Measurements from ENCODE around the gene TNIP2. TPM values are rescaled to one million over a fixed set of nuclear protein-coding genes. Genes with fewer than 3 reads are reported as not detected.

TNIP2 gene
- total RNA-seq, 2 donors from 2014 or later: 43.6 to 61.3 TPM

GRCh38 chr4:2792396-2792710 lies 36.2 kb upstream of the TNIP2 start:
- TF ChIP-seq CTCF (IDR thresholded peaks at IDR 0.05): no peak
- no peaks in the 10 kb centered on the region for H3K9me3 ChIP-seq
- no peaks in the 10 kb centered on the region for H3K36me3 ChIP-seq
- intact Hi-C loops (cut with DNase I): no loop called here
- H3K27me3 ChIP-seq: no peaks in the 10 kb centered on the region
- peak overlapping the region in 1 of 2 donors; percentile 5 for H3K9ac ChIP-seq (ENCODE audit: low read depth in 2 of 2, low read length in 2 of 2)
- DNase-seq: no peak
- peaks cover 27% of the 10 kb centered on the region for H3K4me1 ChIP-seq
- no peak overlapping the region for H3K27ac ChIP-seq
- H3K4me3 ChIP-seq: no peak overlapping the region

DNA sequence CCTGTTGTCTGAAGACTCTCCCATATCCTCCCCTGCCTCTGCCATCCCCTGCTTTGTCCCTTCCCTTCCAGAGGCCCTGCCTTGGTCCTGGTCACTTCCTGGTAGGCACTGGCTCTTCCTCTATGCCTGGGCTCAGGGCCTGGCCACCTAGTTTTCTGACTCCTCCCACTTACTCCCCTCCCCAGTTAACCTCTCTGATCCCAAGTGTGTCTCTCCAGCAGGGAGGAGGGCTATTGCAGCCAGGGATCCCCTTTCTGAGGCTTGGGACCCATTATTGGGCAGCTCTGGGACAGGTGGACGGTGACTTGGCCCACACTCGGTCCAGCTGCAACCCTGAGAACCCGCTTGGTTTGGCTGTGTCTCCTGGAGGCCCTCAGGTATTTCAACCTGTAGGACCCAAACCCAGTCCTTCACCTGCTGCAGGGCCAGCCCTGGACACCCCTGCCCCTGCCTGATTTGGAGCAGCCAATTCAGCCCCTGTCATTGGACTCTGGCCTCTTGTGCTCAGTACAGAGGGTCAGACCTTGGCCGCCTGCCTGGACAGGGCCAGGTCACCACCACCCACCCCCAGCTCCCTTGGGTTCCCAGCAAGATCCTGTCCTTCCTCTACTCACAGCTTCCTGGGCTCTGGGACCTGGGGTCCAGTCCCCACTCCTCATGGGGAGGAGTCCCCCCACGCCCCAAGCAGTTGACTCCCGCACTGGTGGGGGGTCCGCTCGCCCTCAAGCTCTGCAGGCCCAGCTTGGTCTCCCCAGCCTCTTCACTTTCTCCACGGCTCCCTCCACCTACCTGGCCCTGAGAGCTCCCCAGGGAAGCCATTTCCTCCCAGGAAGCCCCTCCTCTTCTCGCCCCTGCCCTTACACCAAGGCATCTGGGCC lies 35.6 kb upstream of the TNIP2 start:
- H3K4me1 ChIP-seq: peaks cover 21% of the 10 kb centered on the region
- no peak overlapping the region for H3K4me3 ChIP-seq
- H3K27ac ChIP-seq: no peak overlapping the region
- H3K9me3 ChIP-seq: no peaks in the 10 kb centered on the region
- H3K36me3 ChIP-seq: no peaks in the 10 kb centered on the region
- intact Hi-C loops (cut with DNase I): no loop called here
- no peak for TF ChIP-seq CTCF (IDR thresholded peaks at IDR 0.05)
- DNase-seq: peak; percentile 30
- H3K27me3 ChIP-seq: no peaks in the 10 kb centered on the region
- peak overlapping the region; percentile 1 to 5 for H3K9ac ChIP-seq (ENCODE audit: low read depth in 2 of 2, low read length in 2 of 2)

GRCh38 chr4:2790583-2791517 lies 34.7 kb upstream of the TNIP2 start:
- H3K9me3 ChIP-seq: no peaks in the 10 kb centered on the region
- no peak for DNase-seq
- no peaks in the 10 kb centered on the region for H3K27me3 ChIP-seq
- H3K36me3 ChIP-seq: no peaks in the 10 kb centered on the region
- intact Hi-C loops (cut with DNase I): no loop called here
- H3K9ac ChIP-seq (ENCODE audit: low read depth in 2 of 2, low read length in 2 of 2): no peak overlapping the region
- TF ChIP-seq CTCF (IDR thresholded peaks at IDR 0.05): no peak
- H3K27ac ChIP-seq: no peak overlapping the region
- H3K4me3 ChIP-seq: no peak overlapping the region
- peaks cover 12% of the 10 kb centered on the region for H3K4me1 ChIP-seq

DNA sequence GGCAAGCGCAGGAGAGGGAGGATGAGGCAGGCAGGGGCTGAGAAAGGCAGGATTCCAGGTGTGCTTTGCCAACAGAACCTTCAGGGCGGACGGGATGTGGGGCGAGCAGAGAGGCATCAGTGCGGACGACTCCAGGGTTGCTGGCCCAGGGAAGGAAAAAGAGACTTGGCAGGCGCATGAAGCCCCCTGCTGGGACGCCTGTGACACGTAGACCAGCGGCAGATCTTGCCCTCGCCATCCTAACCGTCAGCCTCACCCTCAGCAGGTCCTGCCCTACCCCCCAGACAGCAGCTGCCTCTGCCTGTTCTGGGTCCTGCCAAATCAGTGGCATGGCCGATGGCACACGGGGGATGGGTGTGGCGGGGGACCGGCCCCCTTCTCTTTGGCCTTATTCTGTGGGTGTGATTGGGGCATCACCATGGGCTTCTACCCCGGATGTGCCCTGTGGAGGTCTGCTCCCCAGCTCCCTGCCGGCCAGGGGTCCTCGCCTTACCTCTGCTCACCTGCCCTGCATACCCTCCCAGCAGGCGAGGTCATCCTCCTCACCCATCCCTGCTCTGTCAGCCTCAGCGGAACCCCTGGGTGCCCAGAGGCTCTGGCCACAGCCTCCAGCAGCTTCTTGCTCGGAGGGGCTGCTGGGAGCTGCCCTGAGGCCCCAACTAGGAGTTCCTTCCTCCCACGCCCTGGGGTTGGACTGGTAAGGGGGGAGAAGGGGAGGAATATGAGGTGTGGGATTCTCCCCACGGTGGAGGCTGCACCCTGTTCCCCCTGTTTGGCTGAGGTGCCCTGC lies 33.9 kb upstream of the TNIP2 start:
- Histone ChIP-seq H3K27me3 (no peaks in the 10 kb centered on the region), H3K4me1 (peaks cover 12% of the 10 kb centered on the region), H3K9ac (ENCODE audit: low read depth in 2 of 2, low read length in 2 of 2) (no peak overlapping the region), H3K4me3 (no peak overlapping the region), H3K36me3 (no peaks in the 10 kb centered on the region), H3K27ac (no peak overlapping the region), H3K9me3 (no peaks in the 10 kb centered on the region)
- DNase-seq: no peak
- no peak for TF ChIP-seq CTCF (IDR thresholded peaks at IDR 0.05)
- intact Hi-C loops (cut with DNase I): no loop called here

DNA sequence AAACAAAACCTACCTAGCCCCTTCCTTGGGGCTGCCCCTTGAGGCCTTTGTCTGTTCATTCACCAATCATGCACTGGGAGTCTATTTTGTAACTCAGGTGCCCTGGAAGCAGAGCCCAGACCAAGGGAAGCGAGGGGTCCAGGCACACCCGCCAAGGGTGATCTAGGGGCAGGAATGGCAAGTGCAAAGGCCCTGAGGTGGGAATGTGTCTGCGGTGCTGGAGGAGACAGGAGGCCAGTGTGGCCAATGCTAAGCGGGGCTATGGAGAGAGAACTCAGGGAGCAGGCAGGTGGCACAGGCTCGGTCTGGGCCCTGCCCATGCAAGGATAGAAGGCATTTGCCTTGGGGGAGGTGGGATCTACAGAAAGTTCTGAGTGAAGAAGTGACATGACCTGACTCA lies 33.2 kb upstream of the TNIP2 start:
- Histone ChIP-seq H3K9me3 (no peaks in the 10 kb centered on the region), H3K27ac (no peak overlapping the region), H3K4me3 (no peak overlapping the region), H3K4me1 (peaks cover 7% of the 10 kb centered on the region), H3K27me3 (no peaks in the 10 kb centered on the region), H3K9ac (ENCODE audit: low read depth in 2 of 2, low read length in 2 of 2) (no peak overlapping the region), H3K36me3 (no peaks in the 10 kb centered on the region)
- intact Hi-C loops (cut with DNase I): no loop called here
- no peak for TF ChIP-seq CTCF (IDR thresholded peaks at IDR 0.05)
- no peak for DNase-seq
